H54 (cell line): ENCODE measurements around the gene BOC.

Experiments used
- DNase-seq: peaks from one replicate; pipeline ENCODE4 v3.0.0; 2011; ENCODE audit warnings: low spot score, mixed read lengths; ENCODE audit not compliant: insufficient read length
- FAIRE-seq: peaks from 3 replicates; lab custom pipeline; 2011; peaks lifted over from hg19 to GRCh38; lab: Jason Lieb, UNC
- POLR2A ChIP-seq: IDR thresholded peaks from 2 replicates; pipeline ENCODE4 v1.6.1; 2011; ENCODE audit warnings: low read depth, mild to moderate bottlenecking, low read length

BOC gene

DNA sequence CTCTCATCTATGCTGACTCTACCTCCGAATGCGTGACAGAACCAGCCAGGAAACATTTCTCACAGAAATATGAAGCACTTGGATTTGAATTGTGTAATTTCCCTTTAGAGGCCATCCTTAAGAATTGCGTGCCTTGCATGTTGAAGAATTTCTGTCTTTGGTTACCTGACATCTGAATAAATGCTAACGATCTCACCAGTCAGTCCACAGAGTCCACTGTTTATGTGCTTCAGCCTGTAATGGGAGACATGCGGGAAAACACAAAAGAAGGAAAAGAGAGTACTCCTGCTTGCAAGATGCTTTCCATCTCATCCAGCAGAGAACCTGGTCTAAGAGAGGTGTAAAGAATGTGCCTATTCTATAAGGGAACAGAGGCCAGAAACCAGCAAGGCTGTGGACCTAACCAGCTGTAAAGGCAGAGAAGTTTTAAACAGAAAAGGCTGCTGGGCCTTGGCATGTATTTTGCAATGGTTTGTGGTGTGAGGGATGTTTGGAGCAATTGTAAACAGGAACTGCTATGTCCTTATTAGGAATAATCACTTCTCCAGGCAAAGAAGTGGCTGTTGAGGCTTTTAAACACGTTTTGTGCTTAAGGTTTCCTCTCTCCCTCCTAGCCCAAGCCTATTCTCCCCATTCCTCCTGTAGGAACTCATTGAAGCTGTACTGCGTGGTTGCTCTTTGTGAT lies 36.4 kb upstream of the BOC start:
- no peak for DNase-seq
- no peak for TF ChIP-seq POLR2A
- FAIRE-seq, result no peak

DNA sequence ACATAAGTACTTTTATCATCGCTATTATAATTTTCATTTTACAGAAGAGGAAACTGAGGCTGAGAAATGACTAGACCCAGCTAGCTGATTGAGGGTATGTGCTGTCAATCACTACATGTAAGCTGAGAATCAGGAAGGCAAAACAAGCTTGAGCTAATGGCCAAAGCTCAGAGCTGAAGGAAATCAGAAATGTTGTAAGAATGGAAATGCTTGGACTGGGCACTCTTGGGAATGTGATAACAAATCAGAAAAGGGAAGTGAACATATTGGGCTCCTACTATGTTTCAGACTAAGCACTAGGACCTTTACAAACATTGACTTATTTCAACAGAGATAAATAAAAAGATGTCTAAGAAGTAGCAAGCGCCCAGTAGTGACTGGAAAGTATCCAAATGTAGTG lies 33.8 kb upstream of the BOC start:
- no peak for DNase-seq
- no peak for FAIRE-seq
- TF ChIP-seq POLR2A, result no peak

DNA sequence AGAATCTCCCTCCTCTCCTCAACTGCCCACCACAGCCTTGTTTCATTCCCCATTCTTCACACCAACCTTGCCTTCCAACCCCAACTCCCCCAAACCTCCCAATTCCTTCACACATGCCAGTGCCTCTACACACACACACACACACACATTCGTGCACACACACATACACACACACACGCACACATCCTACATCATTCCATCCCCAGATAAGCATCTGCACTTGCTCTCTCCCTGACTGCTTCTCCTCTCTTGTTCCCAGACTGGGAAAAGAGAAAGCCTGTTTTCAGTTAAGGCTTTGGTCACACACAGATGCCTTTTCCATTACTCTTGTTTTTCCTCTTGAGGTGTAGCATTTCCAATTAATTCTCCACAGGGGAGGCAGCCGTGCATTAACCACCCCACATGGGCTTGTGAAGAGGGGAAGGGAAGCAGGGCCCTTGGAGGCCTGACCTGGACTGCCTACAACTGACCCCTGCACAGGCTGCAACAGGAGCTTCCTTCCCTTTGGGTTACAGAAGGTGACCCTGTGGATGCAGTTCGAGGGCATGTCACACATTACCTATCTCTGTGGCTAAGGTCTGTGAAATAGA lies 32.0 kb upstream of the BOC start:
- TF ChIP-seq POLR2A, result no peak
- FAIRE-seq (no peak), DNase-seq (no peak)

DNA sequence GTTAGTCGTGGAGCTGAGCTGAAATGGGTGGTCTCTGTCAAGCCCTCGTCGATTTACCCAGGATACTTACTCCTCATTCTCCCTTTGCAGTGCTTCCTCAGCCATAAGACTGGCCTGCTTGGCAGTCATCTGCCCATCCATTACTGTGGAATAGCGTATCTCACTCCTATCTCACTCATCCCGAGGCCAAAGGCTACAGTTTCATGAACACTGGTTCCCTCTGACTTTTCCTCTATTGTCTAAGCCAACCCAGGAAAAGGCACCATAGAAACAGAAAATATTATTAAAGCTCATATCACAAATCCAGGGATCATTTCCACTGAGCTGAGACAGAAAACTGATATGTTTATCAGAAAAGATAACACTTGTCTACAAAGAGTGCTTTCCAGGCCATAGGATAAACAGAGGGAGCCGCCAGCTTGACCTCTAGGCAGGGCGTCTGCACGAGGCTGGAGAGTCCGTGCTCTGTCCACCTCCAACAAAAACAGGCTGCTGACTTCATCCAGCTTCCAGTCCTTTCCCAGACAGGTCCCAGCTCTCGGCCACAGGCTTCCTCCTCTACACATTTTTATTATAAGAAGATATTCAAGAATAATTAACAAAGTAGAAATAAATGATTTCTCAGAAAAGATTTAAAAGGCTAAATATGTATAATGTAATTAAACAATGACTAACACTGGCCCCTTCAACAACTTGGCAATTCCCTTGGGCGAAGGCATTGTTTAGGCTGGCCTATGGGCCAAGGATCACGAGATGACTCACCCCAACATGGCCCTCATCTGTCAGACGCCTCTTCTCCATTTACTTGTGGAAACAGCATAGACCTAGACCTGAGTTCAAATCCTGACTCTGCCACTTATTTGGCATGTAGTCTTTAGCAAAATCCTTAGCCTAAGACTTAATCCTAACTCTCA lies 27.4 kb upstream of the BOC start:
- TF ChIP-seq POLR2A, result no peak
- FAIRE-seq, result no peak
- DNase-seq, result no peak

DNA sequence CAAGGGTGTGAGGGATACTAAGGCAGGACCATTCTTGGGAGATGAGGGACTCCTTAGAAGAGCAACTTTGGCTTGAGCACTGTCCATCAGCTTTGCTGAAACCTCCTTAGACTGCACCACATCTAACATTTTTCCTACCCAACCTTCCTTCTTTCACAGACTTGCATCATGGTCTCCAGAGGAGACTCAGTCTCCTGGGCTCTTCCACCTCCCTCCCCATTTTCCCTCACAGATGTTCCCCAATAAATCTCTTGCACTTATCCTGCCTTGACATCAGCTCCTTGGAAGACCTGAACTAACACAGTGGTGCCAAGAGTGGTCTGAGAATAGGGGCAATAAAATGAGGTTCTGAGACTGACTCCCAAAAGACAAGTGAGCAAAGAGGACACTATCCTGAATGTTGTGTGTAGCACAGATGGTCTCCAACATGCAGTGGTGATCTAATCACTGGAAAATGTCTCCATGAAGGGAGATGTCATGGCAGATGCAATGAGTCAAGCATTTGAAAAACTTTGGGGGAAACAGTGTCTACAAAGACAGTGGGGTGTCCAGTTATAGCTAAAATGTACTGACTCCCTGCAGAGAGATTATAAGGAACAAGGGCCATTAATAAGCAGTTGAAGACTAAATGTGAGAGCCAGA lies 26.0 kb upstream of the BOC start:
- FAIRE-seq (no peak), DNase-seq (no peak)
- no peak for TF ChIP-seq POLR2A

DNA sequence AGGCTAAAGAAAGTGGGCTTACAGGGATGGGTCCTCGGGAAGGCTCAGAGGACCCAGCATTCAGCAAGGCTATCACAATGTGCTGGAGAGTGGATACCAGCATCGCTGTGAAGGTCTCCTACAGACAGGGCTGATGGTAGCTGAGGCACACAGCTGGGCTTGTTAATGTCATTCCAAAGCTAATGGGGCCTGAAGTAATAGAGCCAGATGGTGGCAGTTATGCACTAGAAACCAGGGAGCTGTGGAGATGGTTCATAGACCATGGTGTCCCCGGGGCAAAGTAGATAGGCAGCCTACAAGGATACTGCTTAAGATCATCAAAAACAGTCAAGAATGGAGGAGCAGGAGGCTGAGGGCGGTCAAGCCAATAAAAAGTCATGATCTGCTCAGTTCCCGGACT lies 24.8 kb upstream of the BOC start:
- DNase-seq (no peak), FAIRE-seq (no peak)
- TF ChIP-seq POLR2A, result no peak

DNA sequence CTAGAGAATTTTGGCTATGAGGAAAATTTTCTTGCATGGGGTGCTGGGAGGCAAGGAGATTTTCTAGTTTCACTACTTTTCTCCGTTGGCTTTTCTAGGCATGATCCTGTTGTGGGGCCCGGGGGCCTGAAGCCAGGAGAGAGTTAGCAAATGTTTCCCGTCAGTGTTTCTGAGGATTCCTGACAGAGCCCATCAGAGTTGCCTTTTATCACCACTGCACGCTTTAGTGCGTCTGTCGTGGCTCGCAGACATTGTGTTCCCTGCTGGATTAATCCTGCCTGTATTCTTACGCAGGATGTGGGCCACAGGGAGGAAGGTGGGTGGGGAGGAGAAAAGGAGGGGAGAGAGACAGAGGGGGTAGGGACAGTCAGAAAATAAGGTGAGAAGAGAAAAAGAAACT lies 18.1 kb upstream of the BOC start:
- TF ChIP-seq POLR2A, result no peak
- FAIRE-seq, result no peak
- no peak for DNase-seq

DNA sequence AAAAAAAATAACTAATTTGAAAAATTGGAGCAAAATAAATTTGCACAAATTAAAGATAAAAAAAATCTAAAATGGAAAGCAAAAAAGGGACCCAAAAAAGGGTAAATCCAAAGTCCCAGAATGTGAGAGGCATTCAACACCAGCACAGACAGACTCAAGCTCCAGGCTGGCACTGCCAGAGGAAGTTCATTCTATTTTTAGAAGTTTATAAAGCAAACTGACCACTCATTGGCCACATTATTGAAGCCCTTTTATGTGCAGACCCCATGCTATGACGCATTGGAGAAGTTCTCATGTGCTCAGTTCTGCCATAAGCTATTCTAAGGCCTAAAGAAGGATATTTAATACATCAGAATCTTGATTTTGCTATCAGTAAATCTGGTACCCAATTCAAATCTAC lies 17.6 kb upstream of the BOC start:
- DNase-seq, result no peak
- no peak for TF ChIP-seq POLR2A
- no peak for FAIRE-seq

DNA sequence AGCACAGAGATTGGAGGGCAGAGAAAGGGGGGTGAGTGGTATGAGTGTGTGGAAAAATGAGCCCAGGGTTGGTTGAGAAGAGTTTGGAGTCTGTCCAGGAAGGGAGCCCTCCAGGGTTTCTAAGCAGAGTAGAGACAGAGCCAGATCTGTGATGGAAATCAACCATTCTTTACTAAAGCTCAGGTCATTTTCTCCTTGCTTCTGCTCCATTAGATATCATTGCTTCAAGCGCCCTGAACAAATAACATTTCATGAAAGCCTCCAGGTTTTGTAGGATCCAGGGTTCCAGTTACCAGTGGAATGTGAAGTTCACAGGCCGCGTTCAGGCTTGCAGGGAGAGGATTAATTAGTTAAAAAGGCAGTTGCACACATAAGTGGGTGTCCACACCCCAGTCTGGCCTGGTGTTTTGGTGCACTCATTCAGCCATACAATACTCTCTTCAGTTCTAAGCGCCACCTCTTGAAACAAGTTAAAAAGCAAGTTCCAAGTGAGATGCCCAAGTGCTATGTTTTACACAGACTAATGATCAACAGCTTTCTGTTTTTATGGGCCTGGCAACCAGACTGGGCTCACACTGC lies 16.4 kb upstream of the BOC start:
- TF ChIP-seq POLR2A, result no peak
- FAIRE-seq (no peak), DNase-seq (no peak)

DNA sequence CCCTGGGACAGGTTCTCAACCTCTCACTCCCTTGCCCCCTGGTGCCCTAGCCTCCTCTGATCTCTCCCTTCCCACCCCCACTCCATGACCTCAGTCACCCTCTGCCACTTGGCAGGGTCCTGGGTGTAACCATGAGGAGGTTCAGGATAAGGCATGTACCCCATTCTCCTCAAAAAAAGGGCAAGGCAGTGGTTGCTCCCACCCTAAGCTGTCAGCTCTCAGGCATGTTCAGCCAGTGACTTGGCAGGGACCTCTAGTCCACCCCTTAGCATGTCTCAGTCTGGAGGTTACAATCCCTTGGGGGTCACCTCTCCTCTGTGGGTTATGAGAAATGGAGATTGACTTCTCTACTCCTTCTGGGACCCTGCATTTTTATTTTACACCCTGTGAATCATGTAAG lies 11.0 kb upstream of the BOC start:
- no peak for FAIRE-seq
- no peak for TF ChIP-seq POLR2A

DNA sequence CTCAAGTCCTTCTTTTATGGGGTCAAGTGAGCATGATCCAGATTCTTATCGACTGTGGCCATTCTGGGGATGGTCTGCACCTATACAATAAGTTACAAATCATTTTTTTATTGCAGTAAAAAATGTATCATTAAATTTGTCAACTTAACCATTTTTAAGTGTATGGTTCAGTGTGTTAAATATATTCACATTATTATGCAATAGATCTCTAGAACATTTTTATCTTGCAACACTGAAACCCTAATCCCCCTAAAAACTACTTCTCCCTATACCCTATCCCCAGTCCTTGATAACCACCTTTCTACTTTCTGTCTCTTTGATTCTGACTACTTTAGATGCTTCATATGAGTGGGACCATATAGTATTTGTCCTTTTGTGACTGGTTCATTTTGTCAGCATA lies 10.4 kb upstream of the BOC start:
- DNase-seq (no peak), FAIRE-seq (no peak)
- TF ChIP-seq POLR2A, result no peak

More for the DNA sequence above, 11.0 kb upstream of the BOC start:
- no peak for DNase-seq

DNA sequence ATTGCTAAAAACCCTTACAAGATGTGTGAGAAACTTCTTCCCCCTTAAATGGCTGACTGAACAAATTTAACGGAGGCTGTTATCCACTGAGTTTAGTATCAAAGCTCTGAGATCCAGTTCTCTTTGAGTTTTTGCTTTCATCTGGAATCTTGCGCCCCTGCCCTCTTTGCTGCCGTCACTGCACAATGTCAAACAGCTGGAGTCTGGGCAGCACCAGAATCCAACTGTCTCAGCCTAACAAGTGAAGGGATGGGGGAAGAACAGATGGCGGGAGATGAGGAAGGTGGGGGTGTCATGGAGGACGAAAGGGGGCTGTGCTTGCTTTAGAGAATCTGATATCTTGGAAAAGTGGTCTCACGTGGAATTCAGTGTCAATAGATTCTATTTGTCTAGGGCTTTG lies 7.0 kb upstream of the BOC start:
- no peak for FAIRE-seq
- no peak for TF ChIP-seq POLR2A
- no peak for DNase-seq

DNA sequence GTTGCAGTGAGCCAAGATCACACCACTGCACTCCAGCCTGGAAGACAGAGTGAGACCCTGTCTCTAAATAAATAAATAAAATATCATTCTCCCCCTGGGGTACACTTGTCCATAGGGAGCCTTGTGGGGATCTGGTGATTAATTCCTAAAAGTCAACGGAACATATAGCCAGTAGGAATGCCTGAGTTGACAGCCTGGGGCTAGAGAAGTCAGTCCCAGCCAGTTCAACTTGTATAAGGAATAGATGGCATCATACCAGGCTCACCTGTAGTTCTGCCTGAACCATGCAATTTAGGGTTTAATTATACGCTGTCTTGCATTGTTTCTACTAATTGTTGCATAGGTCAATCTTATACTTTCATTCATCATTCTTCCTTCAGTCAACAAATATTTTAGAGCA lies 5.9 kb upstream of the BOC start:
- no peak for FAIRE-seq
- TF ChIP-seq POLR2A, result no peak

More for the DNA sequence above, 5.9 kb upstream of the BOC start:
- no peak for DNase-seq
